GM21447 (cell line): ENCODE data around the gene GNAQ.
"Not testable (repeated sequence)": the region's sequence is repeated elsewhere in the genome, so short reads cannot be mapped to it uniquely, and the experiment has no call there.

Experiments
- ATAC-seq: cut with Tn5 transposase; IDR thresholded peaks from one replicate; pipeline ENCODE4 v1.9.1; 2021; ENCODE audit not compliant: unreplicated experiment

GNAQ gene

DNA sequence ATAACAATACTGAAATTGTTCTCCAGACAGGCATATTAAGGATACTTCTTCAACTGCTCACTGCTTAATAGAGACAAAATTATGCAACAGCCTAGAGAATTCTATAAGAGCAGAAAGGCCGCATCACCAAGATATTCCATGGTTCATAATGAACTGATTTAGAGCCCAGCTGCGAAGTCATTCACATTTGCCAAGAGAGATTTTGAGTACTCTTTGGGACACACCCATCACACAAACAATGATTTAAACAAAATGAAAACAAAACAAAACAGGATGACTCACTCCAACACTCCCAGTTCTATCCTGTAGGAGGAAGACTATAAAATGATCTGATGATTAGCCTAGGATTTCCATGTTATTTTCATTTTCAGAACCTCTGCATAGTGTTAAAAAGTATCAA is 237.8 kb downstream of the GNAQ start:
- ATAC-seq = no peak

DNA sequence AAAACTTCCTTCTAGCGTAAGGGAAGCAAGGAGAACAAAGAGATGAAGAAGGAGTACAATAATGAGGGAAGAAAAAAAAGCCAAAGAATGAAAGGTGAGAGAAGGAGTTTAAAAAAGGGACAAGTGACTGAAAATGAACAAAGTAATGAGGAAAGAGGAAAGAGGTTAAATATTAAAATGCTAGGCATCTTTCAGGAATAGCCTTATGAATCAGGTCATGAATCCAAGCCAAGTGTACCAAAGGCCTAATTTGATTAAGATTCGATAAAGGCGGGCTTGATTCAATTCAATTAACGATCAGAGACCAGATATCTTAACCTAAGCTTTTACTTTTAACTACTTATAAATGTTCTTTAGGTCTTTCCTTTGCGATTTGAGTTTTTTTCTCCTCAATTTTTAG is 241.7 kb downstream of the GNAQ start:
- no peak for ATAC-seq

DNA sequence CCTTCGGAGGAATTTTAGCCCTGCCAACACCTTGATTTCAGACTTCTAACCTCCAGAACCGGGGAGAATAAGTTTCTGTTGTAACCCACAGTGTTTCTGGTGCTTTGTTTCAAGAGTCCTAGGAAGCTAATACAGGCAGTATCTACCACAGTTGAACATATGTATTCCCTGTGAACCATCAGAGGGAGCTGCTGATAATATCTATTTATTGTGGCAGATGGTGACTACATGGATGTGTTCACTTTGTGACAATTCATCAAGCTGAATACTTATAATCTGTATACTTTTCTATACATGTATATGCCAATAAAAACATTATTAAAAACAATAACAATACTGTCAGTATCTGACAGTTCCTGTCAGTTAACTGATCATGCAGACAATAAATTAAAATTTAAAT is 246.3 kb downstream of the GNAQ start:
- no peak for ATAC-seq

DNA sequence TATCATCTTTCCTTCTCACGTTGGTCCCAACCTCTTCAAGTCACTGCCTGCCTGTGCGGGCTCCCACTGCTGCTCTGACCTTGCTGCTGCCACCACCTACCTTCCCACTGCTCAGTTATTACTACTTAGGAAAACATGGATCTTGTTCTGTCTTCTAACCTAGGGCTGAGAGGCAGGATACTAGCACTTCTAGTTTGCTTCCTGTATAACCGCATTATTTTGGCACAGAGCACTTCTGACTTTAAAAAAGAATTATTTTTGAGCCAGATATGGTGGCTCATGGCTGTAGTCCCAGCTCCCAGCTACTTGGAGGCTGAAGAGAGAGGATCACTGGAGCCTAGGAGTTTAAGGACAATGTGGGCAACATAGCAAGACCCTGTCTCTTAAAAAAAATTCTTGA is 248.1 kb downstream of the GNAQ start:
- no peak for ATAC-seq

DNA sequence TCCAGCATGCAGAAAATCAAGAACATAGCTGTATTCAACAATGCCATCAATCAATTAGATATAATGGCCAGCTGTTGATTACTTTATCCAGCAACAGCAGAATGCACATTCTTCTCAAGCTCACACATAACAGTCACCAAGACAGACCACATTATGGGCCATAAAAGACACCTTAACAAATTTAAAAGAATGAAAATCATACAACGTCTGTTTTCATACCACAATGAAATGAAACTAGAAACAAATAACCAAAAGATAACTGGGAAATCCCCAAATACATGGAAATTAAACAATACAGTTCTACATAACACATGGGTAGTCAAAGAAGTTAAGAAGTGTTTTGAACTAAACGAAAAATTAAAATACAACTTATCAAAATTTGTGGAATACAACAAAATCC is 252.6 kb downstream of the GNAQ start:
- no peak for ATAC-seq

DNA sequence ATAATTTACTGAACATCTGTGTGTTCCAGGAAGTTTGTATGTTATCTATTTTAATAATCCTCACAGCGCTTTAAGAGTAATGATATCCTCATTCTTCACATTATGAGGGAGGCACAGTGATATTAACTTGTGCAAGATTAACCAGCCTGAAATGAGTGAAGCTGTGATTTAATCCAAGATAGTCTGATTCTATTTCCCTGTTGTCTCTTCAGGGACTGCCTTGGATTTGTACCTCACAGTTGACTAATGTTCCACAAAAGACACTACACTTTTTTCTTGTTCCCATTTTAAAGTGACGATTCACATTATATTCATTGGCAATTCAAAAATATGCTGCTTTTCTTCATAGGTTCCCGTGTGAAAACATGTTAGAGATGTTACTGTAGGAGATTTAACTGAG is 258.2 kb downstream of the GNAQ start:
- ATAC-seq = no peak

DNA sequence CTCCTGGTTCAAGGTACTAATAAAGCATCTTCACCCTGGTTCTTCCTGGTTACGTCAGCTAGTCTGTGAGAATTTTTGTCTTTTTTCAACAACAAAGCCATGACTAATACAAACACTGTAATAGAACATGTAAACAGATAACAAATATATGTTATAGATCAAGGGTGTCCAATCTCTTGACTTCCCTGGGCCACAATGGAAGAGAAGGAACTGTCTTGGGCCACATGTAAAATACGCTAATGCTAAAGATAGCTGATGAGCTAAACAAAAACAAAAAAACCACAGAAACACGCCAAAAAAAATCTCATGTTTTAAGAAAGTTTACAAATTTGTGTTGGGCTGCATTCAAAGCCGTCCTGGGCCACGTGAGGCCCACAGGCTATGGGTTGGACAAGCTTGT is 259.0 kb downstream of the GNAQ start:
- ATAC-seq = no peak

DNA sequence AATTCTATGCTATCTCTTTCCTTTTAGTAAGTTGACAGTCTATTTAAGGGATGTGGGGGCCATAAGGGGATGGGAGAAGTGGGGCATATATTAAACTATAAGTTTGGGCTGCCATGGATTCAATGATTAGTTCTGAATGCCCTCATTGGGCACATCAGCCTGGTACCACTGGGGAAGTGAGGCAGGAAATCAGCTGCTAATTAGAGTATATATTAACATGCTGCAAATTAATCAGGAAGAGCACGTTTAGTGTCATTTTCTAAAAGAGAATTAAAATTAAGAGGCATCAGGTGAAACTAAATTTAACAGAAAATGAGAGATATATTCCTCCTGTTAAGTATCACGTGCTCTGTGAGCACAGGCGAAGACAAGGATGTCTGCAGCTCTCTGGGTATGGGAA is 260.4 kb downstream of the GNAQ start:
- ATAC-seq = no peak

DNA sequence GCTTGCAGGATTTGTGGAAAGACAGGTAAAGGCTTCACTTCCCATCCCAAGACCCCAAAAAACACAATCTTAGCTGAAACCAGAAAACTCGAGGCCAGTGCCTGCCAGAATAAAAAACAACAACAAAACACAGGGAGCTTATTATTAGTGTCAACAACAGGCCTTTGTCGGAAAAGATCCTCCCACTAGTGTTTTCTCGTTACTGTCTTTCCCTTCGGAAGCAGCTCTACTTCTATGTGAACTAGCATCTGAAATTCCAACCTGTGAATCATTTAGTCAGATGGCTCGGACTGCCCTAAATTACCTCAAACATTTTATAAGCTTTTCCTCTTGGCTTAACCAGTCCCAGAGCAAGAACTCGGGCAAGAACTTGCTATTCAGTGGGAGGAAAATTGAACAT is 261.3 kb downstream of the GNAQ start:
- ATAC-seq = no peak

DNA sequence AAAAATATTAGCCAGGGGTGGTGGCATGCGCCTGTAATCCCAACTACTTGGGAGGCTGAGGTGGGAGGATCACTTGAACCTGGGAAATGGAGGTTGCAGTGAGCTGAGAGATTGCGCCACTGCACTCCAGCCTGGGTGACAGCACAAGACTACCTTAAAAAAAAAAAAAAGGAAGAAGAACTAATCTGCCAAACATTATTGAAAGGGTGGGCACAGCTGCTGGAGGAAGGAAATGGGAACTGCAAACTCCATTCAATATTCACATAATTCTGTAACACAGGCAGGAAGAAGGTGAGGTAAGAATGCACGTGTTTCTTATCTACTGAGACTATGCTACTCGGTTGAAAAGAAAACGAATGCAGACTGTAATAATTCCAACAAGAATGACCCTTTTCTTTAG is 262.4 kb downstream of the GNAQ start:
- no peak for ATAC-seq

DNA sequence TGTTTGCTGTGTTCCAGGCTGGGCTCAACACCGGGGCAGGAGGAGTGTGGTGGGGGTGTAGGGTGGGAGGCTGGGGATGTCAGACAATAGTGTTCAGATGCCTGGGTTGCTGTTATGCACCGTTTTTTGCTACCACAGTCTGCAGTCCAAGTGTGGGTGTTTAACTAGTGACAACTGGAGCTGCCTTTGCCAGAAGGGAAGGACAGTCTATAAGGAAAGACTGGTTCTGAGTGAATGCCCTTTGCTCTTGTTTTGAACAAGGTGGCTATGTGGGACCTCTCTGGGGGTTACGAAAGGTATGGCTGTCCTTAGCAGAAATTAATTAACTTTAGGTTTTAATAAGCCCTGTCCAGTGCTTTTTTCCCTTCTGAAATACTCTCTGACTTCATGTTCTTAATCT is 265.0 kb downstream of the GNAQ start:
- ATAC-seq = no peak

DNA sequence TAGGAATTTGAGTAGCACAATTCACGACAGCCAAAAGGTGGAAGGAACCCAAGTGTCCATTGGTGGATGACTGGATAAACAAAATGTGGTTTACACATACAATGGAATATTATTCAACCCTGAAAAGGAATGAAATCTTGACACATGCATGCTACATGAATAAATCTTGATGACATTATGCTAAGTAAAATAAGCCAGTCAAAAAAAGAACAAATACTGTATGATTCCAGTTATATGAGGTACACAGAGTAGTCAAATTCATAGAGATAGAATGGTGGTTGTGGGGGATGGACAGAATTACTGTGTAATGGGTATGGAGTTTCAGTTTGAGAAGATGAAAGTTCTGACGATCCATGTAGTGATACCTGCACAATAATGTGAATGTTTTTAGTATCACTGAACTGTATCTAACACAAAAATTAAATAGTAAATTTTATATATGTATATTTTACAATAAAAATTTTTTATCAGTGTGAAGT is 265.8 kb downstream of the GNAQ start:
- no peak for ATAC-seq

DNA sequence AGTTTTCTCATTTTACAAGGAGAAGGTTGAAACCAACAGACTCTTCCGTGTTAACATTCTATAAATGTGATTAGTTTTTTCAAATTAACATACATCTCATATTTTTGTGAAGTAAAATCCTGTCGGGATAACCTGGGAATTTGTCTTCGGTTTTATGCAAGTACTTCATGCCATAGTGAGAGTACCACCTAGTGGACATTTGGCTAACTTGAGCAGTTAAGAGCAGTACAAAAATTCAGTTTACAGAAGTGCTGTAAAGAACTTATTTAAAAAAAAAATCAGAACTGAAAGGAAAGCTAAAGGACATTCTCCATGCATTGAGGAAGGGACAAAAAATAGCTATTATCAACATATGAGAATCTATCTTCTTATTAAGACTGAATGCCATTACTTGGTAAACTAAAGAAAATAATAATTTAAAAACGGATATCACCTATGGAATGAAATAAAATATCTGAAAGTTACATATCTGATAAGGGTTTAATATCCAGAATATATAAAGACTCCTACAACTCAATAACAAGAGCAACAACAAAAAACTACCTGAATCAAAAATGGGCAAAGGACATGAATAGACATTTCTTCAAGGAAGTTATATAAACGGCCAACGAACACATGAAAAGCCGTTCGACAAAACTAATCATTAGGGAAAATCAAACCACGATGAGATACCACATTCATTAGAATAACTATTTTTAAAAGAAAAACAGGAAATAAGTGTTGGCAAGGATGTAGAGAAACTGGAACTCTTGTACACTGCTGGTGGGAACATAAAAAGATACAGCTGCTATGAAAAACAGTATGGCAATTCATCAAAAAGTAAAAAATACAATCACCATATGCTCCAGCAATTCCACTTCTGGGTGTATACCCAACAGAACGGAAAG is 266.5 kb downstream of the GNAQ start:
- no peak for ATAC-seq

DNA sequence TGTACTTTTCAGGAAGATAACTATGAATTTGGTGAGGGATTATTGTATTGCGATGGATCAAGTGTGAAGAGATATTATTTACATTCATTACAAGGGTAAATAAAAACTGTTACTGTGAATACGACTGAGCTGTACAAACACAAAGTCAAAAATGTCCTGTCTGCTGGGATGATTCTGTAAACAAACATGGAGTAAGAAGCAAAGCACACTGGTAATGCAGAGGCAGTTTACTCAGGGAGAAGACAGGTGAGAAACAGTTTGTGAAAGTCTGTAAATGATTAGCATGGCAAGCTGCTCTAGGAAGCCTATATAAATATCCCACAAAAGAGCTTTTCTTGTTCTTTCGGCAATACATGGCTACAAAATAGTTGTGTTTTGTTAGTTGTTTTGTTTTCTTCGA is 268.0 kb downstream of the GNAQ start:
- no peak for ATAC-seq

DNA sequence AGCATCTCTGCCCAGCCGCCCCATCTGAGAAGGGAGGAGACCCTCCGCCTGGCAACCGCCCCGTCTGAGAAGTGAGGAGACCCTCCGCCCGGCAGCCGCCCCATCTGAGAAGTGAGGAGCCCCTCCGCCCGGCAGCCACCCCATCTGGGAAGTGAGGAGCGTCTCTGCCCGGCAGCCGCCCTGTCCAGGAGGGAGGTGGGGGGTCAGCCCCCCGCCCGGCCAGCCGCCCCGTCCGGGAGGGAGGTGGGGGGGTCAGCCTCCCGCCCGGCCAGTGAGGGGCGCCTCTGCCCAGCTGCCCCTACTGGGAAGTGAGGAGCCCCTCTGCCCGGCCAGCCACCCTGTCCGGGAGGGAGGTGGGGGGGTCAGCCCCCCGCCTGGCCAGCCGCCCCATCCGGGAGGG is 270.7 kb downstream of the GNAQ start:
- ATAC-seq = not testable (repeated sequence)

DNA sequence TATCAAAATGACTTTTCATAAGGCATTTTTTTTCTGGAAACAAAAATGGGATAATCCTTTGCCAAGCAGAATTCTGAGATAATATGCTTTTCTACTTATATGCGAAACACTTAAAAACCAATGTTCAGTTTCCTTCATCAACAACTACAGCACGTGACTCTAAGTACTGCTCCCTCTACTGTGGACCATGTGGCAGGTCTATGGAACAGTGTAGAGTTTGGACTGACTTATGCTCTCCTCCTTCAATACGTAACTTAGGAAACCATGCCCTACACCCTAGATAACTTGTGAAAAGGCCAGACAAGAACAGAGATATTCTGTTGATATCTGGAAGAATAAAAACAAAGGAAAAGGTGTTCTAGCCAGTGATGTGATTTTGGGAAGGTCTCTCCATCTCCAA is 272.2 kb downstream of the GNAQ start:
- ATAC-seq = no peak

DNA sequence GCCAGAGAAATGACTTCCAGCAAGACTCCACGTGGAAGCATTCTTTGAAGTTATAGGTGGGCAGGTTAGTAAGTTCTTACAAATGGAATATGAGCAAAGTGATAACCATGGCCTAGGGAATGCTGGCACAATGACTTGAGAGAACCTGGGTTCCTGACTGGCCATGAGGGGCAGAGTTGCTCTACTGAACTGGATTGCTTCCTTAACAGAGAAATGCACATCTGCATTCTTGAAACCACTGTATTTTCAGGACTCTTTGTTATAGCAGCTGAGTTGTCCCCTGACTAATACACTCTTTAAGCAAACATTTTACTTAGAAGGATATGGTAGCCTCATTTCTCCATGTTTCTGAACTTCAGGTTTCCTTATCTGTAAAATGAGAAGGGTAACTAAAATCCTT is 275.2 kb downstream of the GNAQ start:
- ATAC-seq = no peak

DNA sequence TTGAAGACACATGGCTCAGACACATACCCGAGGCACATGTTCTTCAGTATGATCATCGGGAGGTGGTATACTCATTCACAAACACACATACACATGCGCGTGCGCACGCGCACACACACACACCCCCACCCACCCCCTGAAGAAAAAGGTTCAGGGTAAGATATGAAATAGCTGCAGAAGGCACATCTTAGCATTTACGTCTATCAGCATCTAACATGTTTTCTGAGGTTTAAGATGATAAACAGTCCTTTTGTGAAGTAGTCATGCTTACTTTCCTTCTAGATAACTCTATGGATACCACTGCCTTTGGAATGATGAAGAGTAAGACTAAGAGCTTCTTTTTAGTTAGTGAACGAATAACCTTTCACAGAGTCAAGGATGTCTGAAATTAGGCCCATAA is 278.4 kb downstream of the GNAQ start:
- no peak for ATAC-seq

DNA sequence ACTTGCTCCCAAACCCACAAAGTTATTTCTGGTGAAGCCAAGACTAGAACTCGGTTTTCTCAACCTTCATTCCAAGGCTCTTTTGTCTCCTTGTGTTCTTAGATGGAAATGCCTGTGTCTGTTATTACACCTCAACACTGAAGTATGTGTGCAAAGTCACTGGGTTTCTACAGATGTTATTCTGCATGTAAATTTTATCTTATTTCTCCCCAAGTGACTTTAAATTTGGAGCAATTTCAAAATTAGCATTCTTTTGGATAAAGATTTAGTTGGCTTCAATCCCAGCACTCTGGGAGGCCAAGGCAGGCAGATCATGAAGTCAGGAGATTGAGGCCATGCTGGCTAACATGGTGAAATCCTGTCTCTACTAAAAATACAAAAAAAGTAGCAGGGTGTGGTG is 279.1 kb downstream of the GNAQ start:
- ATAC-seq = no peak

DNA sequence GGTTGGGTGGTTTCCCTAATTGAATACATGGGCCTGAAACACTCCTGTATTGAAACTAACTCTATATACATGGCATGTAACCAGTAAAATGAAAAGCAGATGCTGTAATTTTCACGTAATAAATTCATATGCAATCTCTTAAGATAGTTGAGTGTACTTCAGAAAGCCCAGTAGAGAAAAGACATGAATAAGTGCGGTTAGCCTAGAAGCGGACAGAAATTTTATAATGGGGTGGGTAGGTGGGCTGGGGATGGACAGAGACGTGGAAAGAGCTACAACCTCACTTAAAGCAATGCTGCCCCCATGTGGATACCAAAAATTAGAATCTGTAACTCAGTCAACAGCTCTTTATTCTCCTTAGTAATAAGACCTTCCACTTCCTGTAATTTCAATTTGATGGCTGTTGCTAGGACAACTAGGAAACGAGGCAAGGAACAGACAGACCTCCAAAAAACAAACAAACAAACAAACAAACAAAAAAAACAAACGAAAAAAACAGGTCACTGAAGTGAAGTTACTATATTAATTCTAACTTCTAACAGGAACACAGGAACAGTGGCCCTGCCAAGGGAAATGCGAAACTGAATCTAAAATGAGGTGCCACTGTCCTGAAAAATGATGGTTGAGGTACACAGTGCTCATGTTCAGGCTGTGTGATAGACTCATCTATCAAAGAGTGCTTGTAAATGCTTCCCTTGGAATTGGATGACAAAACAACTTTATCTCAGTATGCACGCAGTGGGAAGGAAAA is 280.1 kb downstream of the GNAQ start:
- ATAC-seq = no peak

DNA sequence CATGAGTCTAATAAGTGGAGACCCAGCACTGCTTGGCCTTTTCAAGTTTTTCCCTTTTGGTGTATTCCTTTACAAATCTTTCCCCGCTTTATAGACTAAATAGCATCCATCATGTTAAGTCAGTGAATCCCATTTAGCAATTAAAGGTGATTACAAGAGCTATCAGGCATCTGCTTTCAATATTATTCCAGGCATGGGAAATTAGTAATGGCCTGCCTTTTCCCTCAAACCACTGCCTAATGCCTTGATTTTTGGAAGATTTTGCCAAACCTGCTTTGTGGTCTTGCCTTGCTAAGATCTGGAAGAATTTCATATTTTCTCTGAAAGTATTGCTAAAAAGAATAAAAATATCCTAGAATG is 280.6 kb downstream of the GNAQ start:
- ATAC-seq = no peak

DNA sequence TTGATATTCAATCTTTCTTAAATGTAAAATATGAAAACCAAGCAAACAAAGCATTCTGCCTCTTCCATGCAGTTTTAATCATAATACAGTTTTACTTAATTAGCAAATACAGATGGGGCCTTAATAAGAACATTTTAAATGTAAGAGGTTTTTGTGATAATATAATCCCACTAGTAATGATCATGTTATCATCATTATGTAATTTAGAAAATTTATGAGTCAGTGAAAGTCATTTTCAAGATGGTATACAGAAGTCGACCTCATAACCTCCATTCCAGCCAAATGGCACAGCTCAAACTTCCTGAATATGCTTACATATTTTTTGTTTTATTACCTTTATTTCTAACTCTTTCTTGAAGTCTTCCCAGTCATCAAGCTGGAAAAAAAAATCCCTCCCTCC is 281.3 kb downstream of the GNAQ start:
- no peak for ATAC-seq
